Left lobe of liver (tissue), 2 donors: ENCODE data around the gene BCR. TPM values are rescaled to one million over a fixed set of nuclear protein-coding genes. Genes with fewer than 3 reads are reported as not detected.

Experiments used
- ATAC-seq: fragments of 200-7000 bp; cut with Tn5 transposase; one replicate; pipeline ENCODE4 v1.9.1; 2020; ENCODE audit warnings: mild to moderate bottlenecking, moderate library complexity
- DNase-seq: peaks from one replicate; pipeline ENCODE4 v3.0.0-alpha.2; 2020; ENCODE audit warnings: low spot score
- total RNA-seq: library from RNA; stranded (reverse); gene quantifications from one replicate; pipeline ENCODE4 v1.2.1, GENCODE V29; 2021
- donor health status: DM: no; HTN: no; CAD: no; lungs with moderate emphysema.
- donor health status: DM: no; HTN: yes; CAD: no.

Gene BCR
- total RNA-seq, 1 donor from 2014 or later = 29.7 TPM

DNA sequence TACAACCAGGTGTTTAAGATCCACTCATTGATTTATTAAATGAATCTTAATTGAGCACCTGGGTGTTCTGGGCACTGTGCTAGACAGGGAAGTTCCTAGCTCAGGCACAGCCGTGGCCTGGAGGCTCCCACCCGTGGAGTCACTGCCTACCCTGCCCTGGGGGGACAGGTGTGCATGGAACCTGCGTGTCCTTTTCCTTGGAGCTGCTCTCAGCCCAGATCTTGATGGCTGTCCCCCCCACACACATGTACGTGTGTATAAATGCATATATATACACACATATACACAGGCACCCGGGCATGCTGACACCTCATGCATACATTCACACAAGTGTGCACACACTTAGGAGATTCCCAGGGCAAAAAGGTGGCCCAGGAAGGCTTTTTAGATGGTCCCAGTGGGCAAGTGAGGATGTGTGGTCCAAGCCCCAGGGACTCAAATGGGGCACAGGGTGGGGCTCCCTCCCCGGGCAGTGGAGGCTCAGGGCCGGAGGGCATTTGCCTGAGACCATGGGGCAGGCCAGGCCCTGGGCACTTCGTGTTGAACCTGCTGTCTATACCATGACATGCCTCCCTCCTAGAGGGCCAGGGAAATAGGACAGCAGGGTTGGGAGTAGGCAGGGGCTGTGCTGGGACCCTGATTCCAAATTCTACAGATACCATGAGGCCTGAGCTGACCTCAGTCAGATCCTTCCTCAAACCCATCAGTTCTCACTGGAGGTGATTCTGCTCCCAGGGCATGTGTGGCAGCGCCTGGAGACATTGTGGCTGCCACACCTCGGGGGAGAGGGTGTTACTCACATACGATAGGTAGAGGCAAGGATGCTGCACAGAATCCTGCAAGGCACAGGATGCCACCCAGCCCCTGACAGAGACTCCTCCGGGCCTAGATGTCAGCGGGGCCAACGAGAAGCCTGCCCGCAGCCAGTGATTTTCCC lies 77.8 kb downstream of the BCR start:
- ATAC-seq (no peak), DNase-seq (no peak)

DNA sequence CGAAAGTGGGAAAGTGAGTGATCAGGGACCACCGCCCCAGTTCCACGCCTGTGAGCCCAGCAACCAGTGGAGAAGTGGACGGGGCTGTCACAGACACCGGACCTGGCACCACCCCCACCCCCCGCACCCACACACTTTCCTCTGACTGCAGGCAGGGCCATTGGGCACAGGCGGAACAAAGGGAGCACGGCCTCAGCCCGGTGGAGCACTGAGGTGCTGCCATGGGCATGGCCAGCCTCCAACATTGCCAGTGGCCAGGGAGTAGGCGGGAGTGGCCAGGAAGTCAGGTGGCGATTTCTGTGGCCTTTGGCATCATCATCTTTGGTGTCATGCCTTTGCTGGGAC lies 78.5 kb downstream of the BCR start:
- DNase-seq = no peak
- no peak for ATAC-seq

DNA sequence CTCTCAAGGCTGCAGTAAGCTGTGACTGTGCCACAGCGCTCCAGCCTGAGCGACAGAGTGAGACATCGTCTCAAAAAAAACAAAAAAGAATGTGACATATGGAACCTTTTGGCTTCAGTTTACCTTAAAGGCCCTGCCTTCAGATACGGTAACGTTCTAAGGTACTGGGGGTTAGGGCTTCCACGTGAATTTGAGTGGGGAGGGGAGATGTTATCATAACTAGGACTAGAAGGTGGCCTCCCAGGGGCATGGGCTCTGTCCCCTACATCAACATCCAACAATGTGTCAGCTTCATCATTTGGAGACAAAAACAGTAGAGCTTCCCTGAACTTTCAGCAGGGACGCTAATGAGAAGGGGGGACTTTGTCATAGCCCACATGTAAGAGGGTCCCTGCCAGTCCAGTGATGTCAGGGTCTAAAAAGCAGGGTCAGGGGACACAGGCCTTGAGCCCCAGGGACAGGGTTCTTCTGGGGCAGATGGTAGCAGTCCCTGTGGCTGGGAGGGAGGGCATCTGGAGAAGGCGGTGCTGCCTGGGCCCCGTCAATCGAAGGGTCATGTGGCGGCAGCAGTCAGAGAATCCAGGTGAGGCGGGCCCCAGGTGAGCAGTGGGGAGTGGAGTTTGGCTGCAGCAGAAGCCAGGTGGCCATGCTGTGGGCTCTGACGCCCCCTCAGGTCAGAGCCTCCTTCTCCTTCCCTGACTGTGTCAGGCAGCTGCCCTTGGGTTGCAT lies 79.8 kb downstream of the BCR start:
- ATAC-seq (no peak), DNase-seq (no peak)

DNA sequence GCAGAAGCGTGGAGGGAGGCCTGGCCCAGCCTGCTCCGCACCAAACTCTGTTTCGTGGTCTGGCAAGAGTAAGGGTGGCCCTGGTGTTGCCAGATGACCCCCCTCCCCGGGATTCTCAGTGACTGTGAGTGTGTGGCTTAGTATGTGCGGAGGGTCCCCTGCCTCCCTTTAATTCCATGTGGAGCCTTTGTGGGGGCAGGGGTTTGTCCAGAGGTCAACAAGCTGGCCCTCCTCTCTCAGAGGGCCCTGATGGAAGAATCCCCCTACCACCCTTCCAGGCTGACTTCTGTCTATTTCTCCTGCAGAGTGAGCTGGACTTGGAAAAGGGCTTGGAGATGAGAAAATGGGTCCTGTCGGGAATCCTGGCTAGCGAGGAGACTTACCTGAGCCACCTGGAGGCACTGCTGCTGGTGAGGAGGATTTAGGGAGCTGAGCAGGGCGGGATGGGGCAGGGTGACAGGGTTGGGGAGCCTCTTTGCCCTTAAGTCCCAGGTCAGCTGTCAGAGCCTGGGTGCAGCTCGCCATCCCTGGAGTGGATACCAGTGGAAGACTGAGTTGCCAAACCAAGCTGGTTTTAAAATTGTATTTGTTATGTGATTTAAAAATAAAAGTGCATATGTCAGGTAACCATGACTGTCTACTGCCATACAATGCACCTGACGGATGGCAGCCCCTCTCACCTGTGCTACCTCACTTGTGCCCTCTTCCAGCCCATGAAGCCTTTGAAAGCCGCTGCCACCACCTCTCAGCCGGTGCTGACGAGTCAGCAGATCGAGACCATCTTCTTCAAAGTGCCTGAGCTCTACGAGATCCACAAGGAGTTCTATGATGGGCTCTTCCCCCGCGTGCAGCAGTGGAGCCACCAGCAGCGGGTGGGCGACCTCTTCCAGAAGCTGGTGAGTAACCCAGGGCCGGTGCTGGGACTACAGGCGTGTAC lies 80.6 kb downstream of the BCR start:
- no peak for ATAC-seq
- DNase-seq = no peak

DNA sequence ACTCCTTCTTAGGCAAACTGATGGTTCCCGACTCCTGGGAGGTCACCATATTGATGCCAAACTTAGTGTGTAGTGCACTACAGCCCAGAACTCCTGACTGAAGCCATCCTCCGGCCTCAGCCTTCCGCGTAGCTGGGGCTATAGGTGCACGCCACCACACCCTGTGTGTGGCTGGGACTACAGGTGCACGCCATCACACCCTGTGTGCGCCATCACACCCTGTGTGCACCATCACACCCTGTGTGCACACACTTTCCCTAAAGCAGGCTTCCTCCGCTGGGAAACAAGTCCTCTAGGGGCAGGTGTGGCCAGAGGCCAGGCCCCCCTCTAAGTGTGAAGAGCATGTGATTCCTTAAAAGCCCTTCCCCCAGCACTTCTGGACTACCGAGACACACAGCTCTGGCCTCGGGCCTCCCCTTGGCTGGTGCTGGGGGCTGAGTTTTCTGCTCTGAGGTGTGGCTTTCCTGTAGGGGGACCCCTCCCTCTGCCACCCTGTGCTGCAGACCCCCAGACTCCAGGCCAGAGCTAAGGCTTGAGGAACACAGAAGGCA lies 81.7 kb downstream of the BCR start:
- no peak for DNase-seq
- ATAC-seq = no peak

DNA sequence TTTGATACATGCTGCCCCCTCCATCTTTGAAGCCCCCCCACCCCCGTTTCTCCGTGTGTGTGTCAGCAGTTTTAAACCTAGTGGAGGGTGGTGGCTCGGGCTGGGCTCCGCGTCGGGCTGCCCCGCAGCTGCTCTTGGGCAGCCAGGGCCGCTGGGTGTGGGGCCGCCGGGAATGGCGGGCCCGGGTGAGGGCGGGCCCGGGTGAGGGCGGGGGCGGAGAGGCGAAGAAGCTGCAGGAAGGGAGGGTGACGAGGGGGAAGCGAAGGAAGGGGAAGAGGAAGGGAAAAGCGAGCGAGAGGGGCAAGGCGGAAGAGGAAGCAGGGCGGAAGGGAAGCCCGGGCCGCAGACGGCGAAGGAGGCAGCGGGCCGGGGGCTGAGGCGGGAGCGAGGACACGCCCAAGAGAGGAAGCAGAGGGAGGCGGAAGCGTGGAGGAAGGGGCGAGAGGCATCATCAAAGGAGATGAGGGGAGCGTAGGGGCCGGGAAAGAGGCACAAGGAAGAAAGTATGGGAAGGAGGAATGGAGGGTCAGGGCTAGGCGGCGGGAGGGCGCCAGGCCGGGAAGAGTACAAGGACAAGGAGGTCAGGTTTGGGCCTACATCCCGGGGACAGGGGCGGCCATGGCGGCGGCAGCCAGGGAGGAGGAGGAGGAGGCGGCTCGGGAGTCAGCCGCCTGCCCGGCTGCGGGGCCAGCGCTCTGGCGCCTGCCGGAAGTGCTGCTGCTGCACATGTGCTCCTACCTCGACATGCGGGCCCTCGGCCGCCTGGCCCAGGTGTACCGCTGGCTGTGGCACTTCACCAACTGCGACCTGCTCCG lies 82.4 kb downstream of the BCR start:
- DNase-seq (no peak), ATAC-seq (no peak)

DNA sequence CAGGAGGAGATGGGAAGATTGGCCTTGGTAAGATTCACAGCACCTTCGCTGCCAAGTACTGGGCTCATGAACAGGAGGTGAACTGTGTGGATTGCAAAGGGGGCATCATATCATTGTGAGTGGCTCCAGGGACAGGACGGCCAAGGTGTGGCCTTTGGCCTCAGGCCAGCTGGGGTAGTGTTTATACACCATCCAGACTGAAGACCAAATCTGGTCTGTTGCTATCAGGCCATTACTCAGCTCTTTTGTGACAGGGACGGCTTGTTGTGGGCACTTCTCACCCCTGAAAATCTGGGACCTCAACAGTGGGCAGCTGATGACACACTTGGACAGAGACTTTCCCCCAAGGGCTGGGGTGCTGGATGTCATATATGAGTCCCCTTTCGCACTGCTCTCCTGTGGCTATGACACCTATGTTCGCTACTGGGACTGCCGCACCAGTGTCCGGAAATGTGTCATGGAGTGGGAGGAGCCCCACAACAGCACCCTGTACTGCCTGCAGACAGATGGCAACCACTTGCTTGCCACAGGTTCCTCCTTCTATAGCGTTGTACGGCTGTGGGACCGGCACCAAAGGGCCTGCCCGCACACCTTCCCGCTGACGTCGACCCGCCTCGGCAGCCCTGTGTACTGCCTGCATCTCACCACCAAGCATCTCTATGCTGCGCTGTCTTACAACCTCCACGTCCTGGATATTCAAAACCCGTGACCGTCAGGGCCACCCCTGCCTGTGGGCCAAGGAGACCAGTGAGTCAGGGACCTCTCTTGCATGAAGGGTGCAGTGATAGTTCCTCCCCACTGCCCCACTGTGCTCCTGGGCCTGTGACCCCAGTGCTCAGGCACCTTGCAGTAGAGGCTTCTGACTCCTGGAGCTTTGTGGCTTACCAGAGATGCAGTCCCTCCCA lies 83.6 kb downstream of the BCR start:
- ATAC-seq = peak; percentile 7
- DNase-seq = no peak

DNA sequence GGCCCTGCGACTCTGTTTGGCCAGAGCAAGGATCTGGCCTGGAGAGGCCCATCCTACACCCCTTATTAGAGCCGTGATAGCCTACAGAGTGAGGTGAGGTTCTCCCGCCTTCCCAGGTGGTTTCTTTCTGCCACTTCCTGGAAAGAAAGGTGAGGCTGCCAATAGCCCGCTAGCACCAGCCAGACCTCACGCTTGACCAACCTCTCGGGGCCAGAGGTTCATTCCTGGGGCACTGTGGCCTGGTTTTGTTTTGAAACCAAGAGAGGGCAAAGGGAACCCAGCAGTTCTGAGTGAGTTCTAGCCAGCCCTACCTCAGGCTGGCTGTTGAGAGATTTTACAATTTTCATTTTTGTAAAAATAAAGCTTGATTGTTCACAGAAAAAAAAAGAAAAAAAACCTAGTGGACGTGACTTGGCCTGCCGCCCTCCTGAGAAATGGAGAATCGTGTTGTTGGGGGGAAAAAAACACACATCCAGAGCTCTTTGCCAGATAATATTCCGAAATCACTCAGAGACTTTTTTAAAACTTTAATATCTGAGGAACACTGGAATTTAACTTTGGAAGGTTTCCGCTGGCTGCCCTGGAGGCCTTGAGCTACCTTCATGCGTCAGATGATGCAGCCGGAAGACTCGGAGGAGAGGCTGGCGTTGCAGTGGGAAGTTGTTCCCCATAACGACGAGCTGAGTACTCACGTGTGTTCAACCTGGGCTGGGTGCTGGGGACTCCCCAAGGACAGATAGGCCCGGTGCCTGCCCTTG lies 84.5 kb downstream of the BCR start:
- ATAC-seq (peak; percentile 93), DNase-seq (peak; percentile 77)

DNA sequence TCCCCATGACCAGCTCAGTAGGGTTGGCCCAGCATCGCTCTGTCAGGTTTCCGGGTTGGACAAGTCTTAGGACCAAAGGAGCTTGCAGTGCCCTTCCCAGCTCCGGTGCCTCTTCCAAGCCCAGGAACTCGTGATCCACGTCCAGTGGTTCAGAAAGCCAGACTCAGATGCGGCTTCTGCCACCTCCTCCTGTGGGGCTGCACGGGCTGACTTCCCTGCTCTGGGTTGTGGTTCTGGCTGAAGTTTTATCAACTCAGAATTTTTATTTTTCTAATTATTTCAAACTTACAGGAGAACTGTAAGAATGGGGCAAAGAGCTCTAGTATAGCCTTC lies 85.0 kb downstream of the BCR start:
- DNase-seq (no peak), ATAC-seq (no peak)

DNA sequence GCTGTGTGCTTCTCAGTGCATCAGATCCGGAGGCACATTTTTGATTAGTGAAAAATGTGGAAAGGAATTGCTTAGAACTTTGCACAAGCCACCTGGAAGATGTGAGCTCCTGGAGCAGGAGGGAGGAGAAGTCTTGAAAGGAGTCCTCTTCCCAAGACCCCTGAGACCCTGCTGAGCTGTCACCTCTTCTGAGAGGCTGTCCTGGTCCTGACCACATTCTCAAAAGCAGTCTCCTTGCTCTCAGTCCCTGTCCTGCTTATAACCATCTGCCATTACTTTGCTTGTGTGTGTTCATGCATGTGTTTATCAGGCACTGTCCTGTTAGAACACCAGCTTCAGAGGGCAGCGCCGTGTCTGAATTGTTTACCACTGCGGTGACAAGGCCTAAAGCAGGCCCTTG lies 86.5 kb downstream of the BCR start:
- ATAC-seq = no peak
- no peak for DNase-seq

DNA sequence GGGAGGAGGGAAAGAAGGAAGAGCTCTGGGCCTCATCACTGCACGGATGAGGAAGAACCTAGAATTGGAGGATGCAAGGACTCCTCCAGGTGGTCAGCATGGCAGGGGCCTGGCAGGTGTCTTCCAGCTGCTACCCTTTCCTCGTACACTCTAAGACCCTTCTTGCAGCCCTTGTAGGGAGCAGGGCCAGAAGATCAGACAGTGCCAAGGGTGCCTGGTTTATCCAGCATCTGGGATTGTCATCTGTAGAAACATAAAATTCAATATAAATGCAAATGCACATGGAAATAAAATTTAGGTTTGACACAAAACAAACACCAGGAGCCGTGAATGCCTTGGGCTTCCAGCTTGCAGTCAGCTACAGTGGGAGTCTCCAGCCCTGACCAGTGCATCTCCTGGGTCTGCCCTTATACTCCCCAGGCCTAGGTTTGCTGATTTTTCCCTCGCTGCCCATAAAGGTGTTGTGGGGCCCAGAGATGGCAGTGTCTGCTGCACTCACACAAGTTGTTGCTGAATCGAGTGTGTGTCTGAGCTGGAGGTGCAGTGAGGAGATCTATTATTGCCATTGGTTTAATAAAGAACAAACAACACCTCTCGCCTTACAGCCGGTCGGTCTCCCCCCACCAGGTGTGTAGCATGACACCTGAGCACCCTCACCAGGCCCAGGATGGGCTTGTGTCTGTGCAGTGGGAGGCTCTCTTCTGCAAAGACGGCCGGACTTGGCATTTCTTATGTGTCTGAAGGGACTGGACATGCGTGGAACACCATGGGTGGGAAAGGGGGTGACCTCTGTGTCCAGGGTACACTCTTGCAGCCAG lies 87.1 kb downstream of the BCR start:
- ATAC-seq (no peak), DNase-seq (no peak)

DNA sequence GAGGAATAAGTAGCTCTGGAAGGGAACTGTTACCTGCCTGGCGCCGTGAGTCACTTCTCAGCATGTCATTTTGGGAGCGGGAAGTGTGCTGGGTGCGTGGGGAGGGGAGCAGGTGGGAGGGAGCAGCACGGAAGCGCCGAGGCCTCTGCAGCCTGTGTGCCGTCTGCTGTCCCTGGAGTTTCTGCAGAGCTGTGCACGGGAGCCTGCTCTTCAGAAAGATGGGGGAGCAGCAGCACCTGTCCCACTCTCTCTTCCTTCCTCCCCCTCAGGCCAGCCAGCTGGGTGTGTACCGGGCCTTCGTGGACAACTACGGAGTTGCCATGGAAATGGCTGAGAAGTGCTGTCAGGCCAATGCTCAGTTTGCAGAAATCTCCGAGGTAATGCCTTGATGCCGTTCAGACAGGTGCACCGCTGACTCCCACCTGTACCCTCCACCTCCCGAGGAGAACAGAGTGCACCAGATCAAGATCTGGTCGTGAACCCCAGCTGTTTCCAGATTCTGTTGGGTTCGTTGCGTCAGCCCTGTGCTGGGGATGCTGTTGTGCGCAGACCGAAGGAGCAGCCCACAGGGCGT lies 87.9 kb downstream of the BCR start:
- ATAC-seq (no peak), DNase-seq (no peak)

DNA sequence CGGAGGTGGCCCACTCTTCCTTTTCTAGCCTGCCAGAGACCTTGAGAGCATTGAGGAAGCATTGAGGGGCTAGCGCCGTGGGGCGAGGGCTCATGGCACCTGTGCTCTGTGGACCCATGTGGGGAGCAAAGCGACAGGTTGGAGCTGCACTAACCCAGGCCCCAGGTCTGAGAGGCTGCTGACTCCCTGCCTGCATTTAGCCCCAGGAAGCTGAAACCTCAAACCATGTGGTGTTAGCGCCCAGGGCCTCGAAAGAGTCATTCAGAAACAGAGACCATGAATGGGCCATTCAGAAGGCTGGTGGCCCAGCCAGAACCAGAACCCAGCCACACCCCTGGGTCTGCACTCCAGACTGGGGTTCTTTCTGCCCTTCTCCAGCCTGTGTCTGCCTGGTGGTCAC lies 88.6 kb downstream of the BCR start:
- ATAC-seq (no peak), DNase-seq (no peak)

DNA sequence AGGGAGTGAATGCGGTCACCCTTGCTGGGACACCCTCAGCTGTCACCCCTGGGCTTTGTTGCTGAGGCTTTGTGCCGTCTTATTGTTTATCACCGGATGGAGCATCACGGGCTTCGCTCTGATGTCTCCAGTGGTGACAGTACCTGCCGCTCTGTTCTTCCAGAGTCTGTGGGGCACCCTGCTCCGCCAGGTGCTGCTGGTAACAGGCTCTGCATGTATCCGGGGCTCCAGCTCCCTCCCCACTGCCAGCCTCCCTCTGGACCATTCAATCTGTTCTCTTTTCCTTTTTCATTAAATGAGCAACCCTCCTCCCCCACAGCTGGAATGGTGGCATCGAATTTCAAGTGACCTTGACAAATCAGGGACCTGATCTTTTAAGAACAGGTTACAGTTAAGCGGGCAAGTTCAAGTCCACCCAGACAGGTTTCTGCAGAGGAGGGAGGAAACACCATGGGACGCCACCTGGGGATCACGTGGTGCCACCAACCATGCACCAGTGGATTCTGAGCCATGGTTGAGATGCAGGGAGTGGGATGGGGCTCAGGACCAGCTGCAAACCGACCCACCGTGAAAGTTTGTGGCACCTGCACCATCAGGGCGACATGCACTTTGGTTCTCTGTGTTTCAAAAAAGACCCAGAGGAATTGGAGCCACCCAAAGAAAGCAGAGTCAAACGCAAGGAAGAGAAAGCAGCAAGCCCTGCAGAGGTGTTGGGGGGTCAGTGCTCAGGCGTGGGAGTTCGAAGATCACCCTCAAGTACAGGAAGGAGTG lies 89.3 kb downstream of the BCR start:
- no peak for DNase-seq
- ATAC-seq = no peak

DNA sequence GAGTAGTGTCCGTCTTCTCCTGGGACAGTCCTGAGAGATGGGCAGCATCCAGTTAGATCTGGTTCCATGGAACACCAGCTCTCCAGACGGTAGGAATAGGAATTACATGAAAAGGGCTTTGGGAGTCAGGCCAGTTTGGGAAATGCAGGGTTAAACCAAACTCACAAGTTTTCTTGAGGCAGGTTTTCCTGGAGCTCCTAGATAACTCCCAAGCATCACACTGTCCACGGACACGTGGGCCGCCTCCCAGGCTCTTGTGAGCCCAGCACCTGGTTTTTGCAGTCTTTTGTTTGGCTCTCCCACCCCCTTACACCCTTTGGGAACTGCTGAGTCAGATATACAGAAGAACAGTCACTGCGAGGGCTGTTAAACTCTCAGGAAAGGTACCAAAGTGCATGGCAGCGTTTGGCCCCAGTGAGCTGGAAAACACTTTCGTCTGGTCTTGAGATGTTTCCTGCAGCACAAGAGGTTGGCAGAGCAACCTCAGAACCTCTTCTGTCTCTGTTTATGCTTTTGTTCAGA lies 90.0 kb downstream of the BCR start:
- ATAC-seq (peak; percentile 41), DNase-seq (no peak)
